ENCODE measurements around the gene HTRA1.

The HTRA1 gene

GRCh38 chr10:122484276-122485060, 23.1 kb downstream of the HTRA1 start:
- H3K4me3 Mint-ChIP-seq = no peak overlapping the region
- peaks cover 19% of the 10 kb centered on the region for H3K27me3 Mint-ChIP-seq (ENCODE audit: low read depth, poor library complexity)
- no peak overlapping the region for H3K27ac Mint-ChIP-seq
- peaks cover 7% of the 10 kb centered on the region for H3K36me3 Mint-ChIP-seq (ENCODE audit: low read depth)
- no peak for TF ChIP-seq CTCF (IDR thresholded peaks at IDR 0.05)
- H3K9me3 Mint-ChIP-seq = peaks cover 20% of the 10 kb centered on the region
- no peak for DNase-seq
- peaks cover 48% of the 10 kb centered on the region for H3K4me1 Mint-ChIP-seq

DNA sequence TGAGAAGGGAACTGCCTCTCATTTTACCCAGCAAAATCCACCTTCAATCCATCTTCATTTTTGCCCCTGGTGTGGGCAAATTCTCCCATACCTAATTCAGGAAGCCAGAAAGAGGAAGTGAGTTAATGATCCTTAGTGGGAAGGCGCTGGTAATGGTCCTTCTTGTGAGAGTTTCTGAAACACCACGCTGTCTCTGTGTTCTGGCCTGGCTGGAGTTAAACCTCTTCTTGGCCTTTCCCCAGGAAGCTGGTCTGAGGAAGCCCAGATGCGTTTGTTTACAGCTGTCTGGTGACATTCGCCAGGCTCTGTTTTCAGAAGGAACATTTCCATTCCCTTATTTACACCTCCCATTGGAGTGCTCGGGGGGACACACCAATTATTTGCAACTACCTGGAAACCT, 24.3 kb downstream of the HTRA1 start:
- Mint-ChIP-seq H3K27me3 (ENCODE audit: low read depth, poor library complexity) (peaks cover 10% of the 10 kb centered on the region), H3K27ac (peak overlapping the region; percentile 81), H3K4me1 (peaks cover 52% of the 10 kb centered on the region)

DNA sequence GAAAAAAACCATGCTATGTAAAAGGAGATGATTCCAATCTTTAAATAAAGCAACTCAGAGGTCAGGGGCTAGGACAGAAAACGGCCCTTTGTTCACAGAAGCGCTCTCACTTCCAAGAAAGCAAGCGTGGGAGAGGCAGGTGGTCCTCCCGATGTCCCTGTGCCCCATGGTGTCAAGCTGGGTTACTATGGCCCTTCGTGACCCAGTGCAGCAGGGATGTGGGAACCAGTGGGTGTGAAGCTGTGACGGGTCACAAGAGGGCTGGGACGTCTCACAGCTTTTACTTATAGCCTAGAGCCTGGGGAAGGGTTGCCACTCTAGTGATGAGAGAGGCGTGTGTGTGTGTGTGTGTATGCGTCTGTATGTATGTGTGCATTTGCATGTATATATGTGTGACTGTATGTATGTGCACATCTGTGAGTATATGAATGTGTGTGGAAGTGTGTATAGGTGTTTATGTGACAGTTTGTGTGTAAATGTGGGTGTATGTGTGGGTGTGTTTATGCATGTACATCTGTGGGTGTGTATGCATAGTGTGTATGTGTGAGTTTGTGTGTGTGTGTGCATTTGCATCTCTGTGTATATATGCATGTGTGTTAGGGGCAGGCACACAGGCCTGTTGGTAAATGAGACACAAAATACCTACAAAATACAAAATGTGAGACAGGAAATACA, 25.2 kb downstream of the HTRA1 start:
- peaks cover 11% of the 10 kb centered on the region for H3K9me3 Mint-ChIP-seq
- DNase-seq = no peak
- no peak overlapping the region for H3K27ac Mint-ChIP-seq
- H3K4me1 Mint-ChIP-seq = peaks cover 59% of the 10 kb centered on the region
- peaks cover 4% of the 10 kb centered on the region for H3K36me3 Mint-ChIP-seq (ENCODE audit: low read depth)
- H3K27me3 Mint-ChIP-seq (ENCODE audit: low read depth, poor library complexity) = peaks cover 10% of the 10 kb centered on the region
- TF ChIP-seq CTCF (IDR thresholded peaks at IDR 0.05) = no peak
- no peak overlapping the region for H3K4me3 Mint-ChIP-seq

More for the DNA sequence above, 24.3 kb downstream of the HTRA1 start:
- no peak for TF ChIP-seq CTCF (IDR thresholded peaks at IDR 0.05)
- H3K36me3 Mint-ChIP-seq (ENCODE audit: low read depth) = peaks cover 7% of the 10 kb centered on the region
- no peak overlapping the region for H3K4me3 Mint-ChIP-seq
- H3K9me3 Mint-ChIP-seq = peaks cover 17% of the 10 kb centered on the region
- no peak for DNase-seq

- peaks cover 4% of the 10 kb centered on the region for H3K9me3 Mint-ChIP-seq
These were observed 25.9 kb downstream of the HTRA1 start for GRCh38 chr10:122487174-122487765.

GRCh38 chr10:122490268-122490667, 28.9 kb downstream of the HTRA1 start:
- DNase-seq = no peak
- H3K4me3 Mint-ChIP-seq = no peak overlapping the region
- peaks cover 17% of the 10 kb centered on the region for H3K27me3 Mint-ChIP-seq (ENCODE audit: low read depth, poor library complexity)
- H3K36me3 Mint-ChIP-seq (ENCODE audit: low read depth) = no peaks in the 10 kb centered on the region
- TF ChIP-seq CTCF (IDR thresholded peaks at IDR 0.05) = no peak
- no peaks in the 10 kb centered on the region for H3K9me3 Mint-ChIP-seq
- peaks cover 78% of the 10 kb centered on the region for H3K4me1 Mint-ChIP-seq
- no peak overlapping the region for H3K27ac Mint-ChIP-seq

More at GRCh38 chr10:122487174-122487765, 25.9 kb downstream of the HTRA1 start:
- TF ChIP-seq CTCF (IDR thresholded peaks at IDR 0.05) = no peak
- H3K4me1 Mint-ChIP-seq = peaks cover 65% of the 10 kb centered on the region
- H3K27ac Mint-ChIP-seq = no peak overlapping the region
- no peaks in the 10 kb centered on the region for H3K36me3 Mint-ChIP-seq (ENCODE audit: low read depth)
- DNase-seq = no peak
- no peak overlapping the region for H3K4me3 Mint-ChIP-seq
- peaks cover 10% of the 10 kb centered on the region for H3K27me3 Mint-ChIP-seq (ENCODE audit: low read depth, poor library complexity)
